Peyer's patch (tissue), 4 donors: Measurements from ENCODE around the gene FPGT. TPM values are rescaled to one million over a fixed set of nuclear protein-coding genes. Genes with fewer than 3 reads are reported as not detected.
A peak's percentile ranks its signal among the peaks of the same experiment; 100 is the strongest.
"Not testable (repeated sequence)": the region's sequence is repeated elsewhere in the genome, so short reads cannot be mapped to it uniquely, and the experiment has no call there.

Experiments used
- DNase-seq, 3 donors: peaks; one replicate each; pipeline ENCODE4 v3.0.0-alpha.2; 2017 to 2019
- H3K27ac ChIP-seq, 4 donors: fragments of 200-600 bp; sonication (generic); one replicate each; pipeline ENCODE4 v1.5.1; 2016 to 2019
- H3K27me3 ChIP-seq, 2 donors: fragments of 200-600 bp; sonication (generic); one replicate each; pipeline ENCODE4 v1.5.1; 2019
- H3K36me3 ChIP-seq, 3 donors: fragments of 200-600 bp; sonication (generic); one replicate each; pipeline ENCODE4 v1.5.1; 2016 to 2019
- H3K4me1 ChIP-seq, 4 donors: fragments of 200-600 bp; sonication (generic); one replicate each; pipeline ENCODE4 v1.5.1; 2016 to 2019
- H3K4me3 ChIP-seq, 4 donors: fragments of 200-600 bp; sonication (generic); 1 replicate in 3 of 4; 2 replicates in 1 of 4; pipeline ENCODE4 v1.5.1; 2016 to 2019; ENCODE audit warnings: mild to moderate bottlenecking in 1 of 4
- H3K9me3 ChIP-seq, 4 donors: fragments of 200-600 bp; sonication (generic); one replicate each; pipeline ENCODE4 v1.5.1; 2016 to 2019; ENCODE audit warnings: mild to moderate bottlenecking in 1 of 4
- POLR2A ChIP-seq, 2 donors: fragments of 450-650 bp; IDR thresholded peaks; one replicate each; pipeline ENCODE4 v1.5.1; 2017; ENCODE audit warnings: antibody characterized with exemption in 2 of 2, mild to moderate bottlenecking in 2 of 2, moderate library complexity in 2 of 2
- total RNA-seq, 4 donors: library from RNA; depleted of rRNA; stranded (reverse); fragments of >200 nt; gene quantifications; one replicate each; pipeline ENCODE4 v1.1.0, GENCODE V29; 2016
- TF ChIP-seq, protein P1 (sequence below), 6 experiments: fragments of 450-650 bp in 4 of 6; fragments of 200-600 bp in 2 of 6; sonication (generic) in 1 of 6; IDR thresholded peaks; one replicate each; pipeline ENCODE4 v1.5.1; 2017 to 2019; ENCODE audit warnings: antibody characterized with exemption in 6 of 6, mild to moderate bottlenecking in 3 of 6, moderate library complexity in 1 of 6

Gene FPGT
- 10 to 100 TPM; 12.9 to 31.5 (median 19.9) TPM for total RNA-seq

DNA sequence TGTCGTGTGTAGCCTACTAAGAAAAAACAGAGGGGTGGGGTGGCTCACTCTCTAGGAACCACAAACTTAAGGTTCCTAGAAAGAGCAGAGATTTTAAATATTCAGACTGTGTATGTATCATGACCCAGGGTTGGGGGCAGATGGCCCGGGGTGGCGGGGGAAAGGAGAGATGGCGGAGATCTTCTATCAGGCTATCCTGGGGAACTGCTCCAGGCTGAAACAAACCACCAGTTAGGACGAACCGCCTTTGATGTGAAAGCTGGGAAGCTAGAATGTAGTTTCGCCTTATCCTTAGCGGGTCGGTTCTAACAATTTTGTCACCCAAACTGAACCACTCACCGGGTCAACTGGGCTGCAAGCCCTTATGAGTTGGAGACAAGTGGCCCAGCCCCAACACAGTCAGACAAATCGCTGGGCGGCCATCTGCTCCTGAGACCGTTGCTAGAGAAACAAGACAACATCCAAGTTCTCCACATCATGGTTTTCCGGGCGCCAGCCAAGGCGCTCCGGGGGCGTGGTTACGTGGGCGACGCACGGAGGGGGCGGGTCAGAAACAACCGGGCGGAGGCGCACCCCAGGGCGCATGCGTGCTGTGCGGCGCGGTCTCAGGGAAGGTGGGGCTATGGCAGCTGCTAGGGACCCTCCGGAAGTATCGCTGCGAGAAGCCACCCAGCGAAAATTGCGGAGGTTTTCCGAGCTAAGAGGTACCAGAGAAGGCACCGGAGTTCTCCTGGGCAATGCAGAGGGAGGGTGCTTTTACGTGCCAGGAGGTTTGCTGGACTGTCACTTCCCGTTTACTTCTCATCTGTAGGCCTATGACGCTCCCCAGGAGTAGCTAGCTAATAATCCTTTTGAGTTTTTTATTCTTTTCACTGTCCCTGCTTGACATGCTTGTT lies at the start of gene FPGT, which contains the start of gene LRRIQ3:
TSS of gene FPGT (plus strand) at position 586 of the 896 bp plus-strand sequence. CDS start at position 623, 37 bp downstream.
TSS of gene LRRIQ3 (minus strand) at position 520 of the 896 bp plus-strand sequence. CDS start 14,492 bp downstream, outside the sequence.
- peak; percentile 90 to 97 (median 97) for DNase-seq
- Histone ChIP-seq H3K27ac (peak within 1 kb of the TSS; percentile 69 to 84 (median 75)), H3K36me3 (peaks cover 0 to 20% (median 0%) of the 10 kb centered on the region in 3 donors), H3K9me3 (no peaks in the 10 kb centered on the region), H3K27me3 (no peaks in the 10 kb centered on the region), H3K4me1 (peaks cover 0 to 12% (median 0%) of the 10 kb centered on the region in 4 donors), H3K4me3 (peak within 1 kb of the TSS; percentile 47 to 75 (median 56))
- peak; percentile 73 to 81 for TF ChIP-seq POLR2A (IDR thresholded peaks at IDR 0.05)
- TF ChIP-seq, protein P1, sequence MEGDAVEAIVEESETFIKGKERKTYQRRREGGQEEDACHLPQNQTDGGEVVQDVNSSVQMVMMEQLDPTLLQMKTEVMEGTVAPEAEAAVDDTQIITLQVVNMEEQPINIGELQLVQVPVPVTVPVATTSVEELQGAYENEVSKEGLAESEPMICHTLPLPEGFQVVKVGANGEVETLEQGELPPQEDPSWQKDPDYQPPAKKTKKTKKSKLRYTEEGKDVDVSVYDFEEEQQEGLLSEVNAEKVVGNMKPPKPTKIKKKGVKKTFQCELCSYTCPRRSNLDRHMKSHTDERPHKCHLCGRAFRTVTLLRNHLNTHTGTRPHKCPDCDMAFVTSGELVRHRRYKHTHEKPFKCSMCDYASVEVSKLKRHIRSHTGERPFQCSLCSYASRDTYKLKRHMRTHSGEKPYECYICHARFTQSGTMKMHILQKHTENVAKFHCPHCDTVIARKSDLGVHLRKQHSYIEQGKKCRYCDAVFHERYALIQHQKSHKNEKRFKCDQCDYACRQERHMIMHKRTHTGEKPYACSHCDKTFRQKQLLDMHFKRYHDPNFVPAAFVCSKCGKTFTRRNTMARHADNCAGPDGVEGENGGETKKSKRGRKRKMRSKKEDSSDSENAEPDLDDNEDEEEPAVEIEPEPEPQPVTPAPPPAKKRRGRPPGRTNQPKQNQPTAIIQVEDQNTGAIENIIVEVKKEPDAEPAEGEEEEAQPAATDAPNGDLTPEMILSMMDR (IDR thresholded peaks at IDR 0.05): no peak

DNA sequence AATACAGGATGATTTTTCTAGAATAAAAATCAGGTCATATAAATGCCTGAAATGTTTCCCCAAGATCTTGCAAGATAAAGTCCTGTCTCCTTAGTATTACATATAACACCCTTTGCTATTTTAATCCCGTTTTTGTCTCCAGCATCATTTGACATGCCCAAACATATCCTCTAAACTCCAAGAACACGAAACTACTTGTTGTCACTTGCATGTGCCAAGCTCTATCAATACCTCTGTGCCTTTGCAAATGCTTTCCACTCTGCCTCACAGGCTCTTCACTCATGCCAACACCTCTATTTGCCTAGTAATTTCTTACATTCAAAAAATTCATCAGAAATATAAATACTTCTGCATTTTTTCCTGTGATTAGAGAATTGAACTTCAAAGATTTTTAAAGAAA lies 38.0 kb upstream of the FPGT start:
- no peaks in the 10 kb centered on the region for H3K36me3 ChIP-seq
- H3K9me3 ChIP-seq: no peaks in the 10 kb centered on the region
- no peak overlapping the region for H3K4me3 ChIP-seq
- no peak overlapping the region for H3K27ac ChIP-seq
- H3K4me1 ChIP-seq: no peaks in the 10 kb centered on the region
- H3K27me3 ChIP-seq: no peaks in the 10 kb centered on the region
- TF ChIP-seq, protein P1 (IDR thresholded peaks at IDR 0.05): no peak
- no peak for TF ChIP-seq POLR2A (IDR thresholded peaks at IDR 0.05)
- DNase-seq: no peak

DNA sequence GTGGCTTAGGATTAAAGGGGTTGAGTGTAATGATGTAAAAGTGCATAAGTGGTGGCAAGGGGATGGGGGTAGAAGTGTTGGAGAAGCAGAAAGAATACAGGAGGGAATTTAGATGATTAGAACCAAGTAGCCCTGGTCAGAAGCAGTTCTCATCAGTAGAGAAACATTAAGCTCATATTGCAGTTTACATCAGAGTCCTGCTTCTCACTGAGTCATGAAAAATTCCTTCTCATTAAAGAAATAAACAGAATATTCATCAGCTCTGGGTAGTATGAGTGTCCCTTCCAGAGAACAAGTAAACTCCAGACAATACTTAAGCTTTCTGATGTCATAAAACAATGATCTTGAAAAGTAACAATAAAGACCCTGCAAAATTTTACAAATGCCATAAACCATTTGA lies 36.5 kb upstream of the FPGT start:
- no peak for DNase-seq
- Histone ChIP-seq H3K27me3 (no peaks in the 10 kb centered on the region), H3K9me3 (no peaks in the 10 kb centered on the region), H3K27ac (no peak overlapping the region), H3K36me3 (no peaks in the 10 kb centered on the region), H3K4me3 (no peak overlapping the region), H3K4me1 (no peaks in the 10 kb centered on the region)
- TF ChIP-seq, protein P1 (IDR thresholded peaks at IDR 0.05): no peak
- TF ChIP-seq POLR2A (IDR thresholded peaks at IDR 0.05): no peak

DNA sequence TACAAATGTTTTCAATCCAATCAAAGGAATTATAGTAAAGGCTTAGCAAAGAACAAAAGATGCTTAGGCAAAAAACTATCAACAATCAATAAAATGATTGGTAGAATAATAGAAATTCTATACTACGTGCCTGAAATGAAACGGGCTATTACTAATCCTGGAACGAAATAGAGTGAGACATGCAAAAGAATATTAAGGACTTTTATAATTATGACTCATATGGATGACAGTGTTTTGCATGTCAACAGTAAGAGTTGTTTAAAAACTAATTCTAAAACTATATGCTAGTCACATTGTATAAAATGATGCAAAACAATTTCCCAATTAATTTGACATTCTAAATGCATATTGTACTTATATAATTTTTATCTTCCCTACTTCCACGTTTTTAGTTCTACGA lies 35.7 kb upstream of the FPGT start:
- Histone ChIP-seq H3K27me3 (no peaks in the 10 kb centered on the region), H3K27ac (no peak overlapping the region), H3K4me3 (no peak overlapping the region), H3K4me1 (no peaks in the 10 kb centered on the region), H3K36me3 (no peaks in the 10 kb centered on the region), H3K9me3 (no peaks in the 10 kb centered on the region)
- TF ChIP-seq POLR2A (IDR thresholded peaks at IDR 0.05): no peak
- TF ChIP-seq, protein P1 (IDR thresholded peaks at IDR 0.05): no peak
- no peak for DNase-seq

DNA sequence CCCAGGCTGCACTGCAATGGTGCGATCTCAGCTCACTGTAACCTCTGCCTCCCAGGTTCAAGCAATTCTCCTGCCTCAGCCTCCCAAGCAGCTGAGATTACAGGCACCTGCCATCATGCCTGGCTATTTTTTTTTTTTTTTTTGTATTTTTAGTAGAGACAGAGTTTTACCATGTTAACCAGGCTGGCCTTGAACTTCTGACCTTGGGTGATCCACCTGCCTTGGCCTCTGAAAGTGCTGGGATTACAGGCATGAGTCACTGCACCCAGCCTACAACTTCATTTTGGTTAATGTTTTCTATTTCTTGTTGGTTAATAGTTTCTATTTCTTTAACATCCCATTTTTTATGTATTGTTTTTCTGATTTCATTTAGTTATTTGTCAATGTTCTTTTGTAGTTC lies 23.6 kb upstream of the FPGT start:
- H3K9me3 ChIP-seq, H3K27me3 ChIP-seq, H3K4me1 ChIP-seq, DNase-seq, H3K36me3 ChIP-seq, H3K4me3 ChIP-seq, H3K27ac ChIP-seq: not testable (repeated sequence)

DNA sequence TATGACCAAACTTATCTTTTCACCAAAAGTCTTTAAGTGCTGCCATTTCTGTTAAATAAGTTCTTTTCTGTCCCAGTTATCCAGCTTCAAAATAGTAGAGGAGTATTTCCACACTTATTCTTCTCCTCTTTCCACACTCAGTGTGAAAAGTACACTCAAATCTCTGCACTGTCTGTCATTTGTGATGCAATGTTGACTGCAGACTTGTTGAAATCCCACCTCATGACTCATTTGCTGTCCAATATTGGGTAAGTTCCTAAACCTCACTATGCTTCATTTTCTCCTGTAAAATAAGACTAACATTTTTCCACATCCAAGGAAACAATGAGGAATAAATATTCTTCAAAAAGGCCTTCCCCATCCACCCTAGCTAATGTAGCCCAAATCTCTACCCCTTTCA lies 17.6 kb upstream of the FPGT start:
- TF ChIP-seq POLR2A (IDR thresholded peaks at IDR 0.05): no peak
- TF ChIP-seq, protein P1 (IDR thresholded peaks at IDR 0.05): no peak

More for the DNA sequence above, 17.6 kb upstream of the FPGT start:
- DNase-seq: no peak
- no peak overlapping the region for H3K27ac ChIP-seq
- H3K4me3 ChIP-seq: no peak overlapping the region
- no peaks in the 10 kb centered on the region for H3K27me3 ChIP-seq
- no peaks in the 10 kb centered on the region for H3K9me3 ChIP-seq
- no peaks in the 10 kb centered on the region for H3K36me3 ChIP-seq
- H3K4me1 ChIP-seq: no peaks in the 10 kb centered on the region
